ENCODE data around the gene ZNF609. TPM values are rescaled to one million over a fixed set of nuclear protein-coding genes. Genes with fewer than 3 reads are reported as not detected.
"Not testable (repeated sequence)": the region's sequence is repeated elsewhere in the genome, so short reads cannot be mapped to it uniquely, and the experiment has no call there.

ZNF609 gene
- polyA plus RNA-seq, 1 donor from 2014 or later, result 11.8 TPM

- Histone ChIP-seq H3F3A (ENCODE audit: insufficient read depth, low read length, poor library complexity, severe bottlenecking) (no peaks in the 10 kb centered on the region), H3K36me3 (ENCODE audit: insufficient read depth, low read length) (peaks cover 4% of the 10 kb centered on the region), H3K4me3 (ENCODE audit: low read length) (no peak overlapping the region), H3K27me3 (ENCODE audit: insufficient read depth, low read depth, low read length) (no peaks in the 10 kb centered on the region), H3K79me2 (replicated peaks; ENCODE audit: insufficient read depth, low read length) (peaks cover 34% of the 10 kb centered on the region), H3K27ac (ENCODE audit: low read length) (no peak overlapping the region), H3K4me2 (ENCODE audit: low read length) (no peak overlapping the region), H3K9me2 (ENCODE audit: insufficient read depth, low read length) (no peaks in the 10 kb centered on the region), H2AFZ (ENCODE audit: low read depth, low read length) (no peak overlapping the region), H3K9me3 (ENCODE audit: low read length) (no peaks in the 10 kb centered on the region), H3K9ac (ENCODE audit: low read length) (no peak overlapping the region), H4K20me1 (ENCODE audit: insufficient read depth) (no peaks in the 10 kb centered on the region)
- TF ChIP-seq CTCF (IDR thresholded peaks at IDR 0.05; ENCODE audit: poor library complexity, severe bottlenecking) (no peak), POLR2AphosphoS5 (IDR thresholded peaks at IDR 0.05) (no peak), RAD21 (conservative IDR thresholded peaks at IDR 0.05) (no peak), EZH2 (IDR thresholded peaks at IDR 0.05; ENCODE audit: borderline replicate concordance, insufficient read depth, low read length, poor library complexity, severe bottlenecking) (no peak), EP300 (conservative IDR thresholded peaks at IDR 0.05; ENCODE audit: poor library complexity, severe bottlenecking) (no peak), TAF1 (IDR thresholded peaks at IDR 0.05; ENCODE audit: low read depth) (no peak), SMC3 (conservative IDR thresholded peaks at IDR 0.05; ENCODE audit: poor library complexity) (no peak)
These were observed 168.7 kb downstream of the ZNF609 start for GRCh38 chr15:64629063-64629462.

- H3K27ac ChIP-seq (ENCODE audit: low read length), result no peak overlapping the region
These were observed 170.2 kb downstream of the ZNF609 start for GRCh38 chr15:64630396-64631107.

GRCh38 chr15:64632639-64633038 lies 172.3 kb downstream of the ZNF609 start:
- not testable (repeated sequence) for H3K9me2 ChIP-seq (ENCODE audit: insufficient read depth, low read length); H3K4me2 ChIP-seq (ENCODE audit: low read length); H3K27ac ChIP-seq (ENCODE audit: low read length); H3K4me3 ChIP-seq (ENCODE audit: low read length); H2AFZ ChIP-seq (ENCODE audit: low read depth, low read length); H3K27me3 ChIP-seq (ENCODE audit: insufficient read depth, low read depth, low read length); H4K20me1 ChIP-seq (ENCODE audit: insufficient read depth); H3K36me3 ChIP-seq (ENCODE audit: insufficient read depth, low read length); H3K9ac ChIP-seq (ENCODE audit: low read length); H3K9me3 ChIP-seq (ENCODE audit: low read length)
- Histone ChIP-seq H3K79me2 (replicated peaks; ENCODE audit: insufficient read depth, low read length) (peaks cover 36% of the 10 kb centered on the region), H3F3A (ENCODE audit: insufficient read depth, low read length, poor library complexity, severe bottlenecking) (peaks cover 11% of the 10 kb centered on the region)

More at GRCh38 chr15:64630396-64631107, 170.2 kb downstream of the ZNF609 start:
- H3K4me3 ChIP-seq (ENCODE audit: low read length), result no peak overlapping the region
- H3K9me2 ChIP-seq (ENCODE audit: insufficient read depth, low read length), result no peaks in the 10 kb centered on the region
- no peaks in the 10 kb centered on the region for H4K20me1 ChIP-seq (ENCODE audit: insufficient read depth)
- TF ChIP-seq EP300 (conservative IDR thresholded peaks at IDR 0.05; ENCODE audit: poor library complexity, severe bottlenecking) (no peak), TAF1 (IDR thresholded peaks at IDR 0.05; ENCODE audit: low read depth) (no peak), REST (IDR thresholded peaks at IDR 0.05; ENCODE audit: borderline replicate concordance) (no peak), RAD21 (conservative IDR thresholded peaks at IDR 0.05) (no peak), POLR2AphosphoS5 (IDR thresholded peaks at IDR 0.05) (no peak), EZH2 (IDR thresholded peaks at IDR 0.05; ENCODE audit: borderline replicate concordance, insufficient read depth, low read length, poor library complexity, severe bottlenecking) (no peak), MXI1 (conservative IDR thresholded peaks at IDR 0.05; ENCODE audit: poor library complexity, severe bottlenecking) (no peak)
- no peaks in the 10 kb centered on the region for H3K9me3 ChIP-seq (ENCODE audit: low read length)
- H3K79me2 ChIP-seq (replicated peaks; ENCODE audit: insufficient read depth, low read length), result peaks cover 29% of the 10 kb centered on the region
- no peaks in the 10 kb centered on the region for H3K27me3 ChIP-seq (ENCODE audit: insufficient read depth, low read depth, low read length)
- no peak overlapping the region for H3K4me2 ChIP-seq (ENCODE audit: low read length)
- H3K9ac ChIP-seq (ENCODE audit: low read length), result no peak overlapping the region
- peaks cover 4% of the 10 kb centered on the region for H3K36me3 ChIP-seq (ENCODE audit: insufficient read depth, low read length)
- H2AFZ ChIP-seq (ENCODE audit: low read depth, low read length), result no peak overlapping the region
- peaks cover under 1% of the 10 kb centered on the region for H3F3A ChIP-seq (ENCODE audit: insufficient read depth, low read length, poor library complexity, severe bottlenecking)

Measured in neural cell (in vitro differentiated cells).